ENCODE data around the gene GOLGA8N.
A peak's percentile ranks its signal among the peaks of the same experiment; 100 is the strongest.

DNA sequence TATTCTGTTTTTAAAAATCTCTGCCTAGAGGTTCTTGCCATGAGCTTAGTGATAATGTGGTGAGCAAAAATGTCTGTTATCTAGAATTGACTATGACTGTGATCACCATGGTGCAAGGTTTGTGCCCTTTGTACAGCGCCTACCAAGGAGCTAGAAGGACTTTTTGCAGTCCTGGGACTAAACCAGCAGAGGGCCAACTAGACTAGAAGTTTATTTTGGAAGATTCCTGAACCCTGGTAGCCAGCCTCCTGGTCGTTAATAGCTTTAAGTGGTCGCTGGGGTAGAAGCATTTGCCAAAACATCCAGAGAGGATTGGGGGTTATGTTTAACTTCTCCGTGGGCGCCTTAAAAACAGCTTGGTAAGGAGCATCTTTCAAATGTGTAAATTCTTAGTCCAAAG is 56.1 kb downstream of the GOLGA8N start:
- TF ChIP-seq, protein P1, sequence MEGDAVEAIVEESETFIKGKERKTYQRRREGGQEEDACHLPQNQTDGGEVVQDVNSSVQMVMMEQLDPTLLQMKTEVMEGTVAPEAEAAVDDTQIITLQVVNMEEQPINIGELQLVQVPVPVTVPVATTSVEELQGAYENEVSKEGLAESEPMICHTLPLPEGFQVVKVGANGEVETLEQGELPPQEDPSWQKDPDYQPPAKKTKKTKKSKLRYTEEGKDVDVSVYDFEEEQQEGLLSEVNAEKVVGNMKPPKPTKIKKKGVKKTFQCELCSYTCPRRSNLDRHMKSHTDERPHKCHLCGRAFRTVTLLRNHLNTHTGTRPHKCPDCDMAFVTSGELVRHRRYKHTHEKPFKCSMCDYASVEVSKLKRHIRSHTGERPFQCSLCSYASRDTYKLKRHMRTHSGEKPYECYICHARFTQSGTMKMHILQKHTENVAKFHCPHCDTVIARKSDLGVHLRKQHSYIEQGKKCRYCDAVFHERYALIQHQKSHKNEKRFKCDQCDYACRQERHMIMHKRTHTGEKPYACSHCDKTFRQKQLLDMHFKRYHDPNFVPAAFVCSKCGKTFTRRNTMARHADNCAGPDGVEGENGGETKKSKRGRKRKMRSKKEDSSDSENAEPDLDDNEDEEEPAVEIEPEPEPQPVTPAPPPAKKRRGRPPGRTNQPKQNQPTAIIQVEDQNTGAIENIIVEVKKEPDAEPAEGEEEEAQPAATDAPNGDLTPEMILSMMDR (conservative IDR thresholded peaks at IDR 0.05) = peak; percentile 25; the same call in 1 of the 2 replicates
- no peak for TF ChIP-seq EZH2 (IDR thresholded peaks at IDR 0.05; ENCODE audit: low read depth)
